ENCODE results near the gene UBL5.
A peak's percentile ranks its signal among the peaks of the same experiment; 100 is the strongest.
"Not testable (repeated sequence)": the region's sequence is repeated elsewhere in the genome, so short reads cannot be mapped to it uniquely, and the experiment has no call there.

UBL5 gene

DNA sequence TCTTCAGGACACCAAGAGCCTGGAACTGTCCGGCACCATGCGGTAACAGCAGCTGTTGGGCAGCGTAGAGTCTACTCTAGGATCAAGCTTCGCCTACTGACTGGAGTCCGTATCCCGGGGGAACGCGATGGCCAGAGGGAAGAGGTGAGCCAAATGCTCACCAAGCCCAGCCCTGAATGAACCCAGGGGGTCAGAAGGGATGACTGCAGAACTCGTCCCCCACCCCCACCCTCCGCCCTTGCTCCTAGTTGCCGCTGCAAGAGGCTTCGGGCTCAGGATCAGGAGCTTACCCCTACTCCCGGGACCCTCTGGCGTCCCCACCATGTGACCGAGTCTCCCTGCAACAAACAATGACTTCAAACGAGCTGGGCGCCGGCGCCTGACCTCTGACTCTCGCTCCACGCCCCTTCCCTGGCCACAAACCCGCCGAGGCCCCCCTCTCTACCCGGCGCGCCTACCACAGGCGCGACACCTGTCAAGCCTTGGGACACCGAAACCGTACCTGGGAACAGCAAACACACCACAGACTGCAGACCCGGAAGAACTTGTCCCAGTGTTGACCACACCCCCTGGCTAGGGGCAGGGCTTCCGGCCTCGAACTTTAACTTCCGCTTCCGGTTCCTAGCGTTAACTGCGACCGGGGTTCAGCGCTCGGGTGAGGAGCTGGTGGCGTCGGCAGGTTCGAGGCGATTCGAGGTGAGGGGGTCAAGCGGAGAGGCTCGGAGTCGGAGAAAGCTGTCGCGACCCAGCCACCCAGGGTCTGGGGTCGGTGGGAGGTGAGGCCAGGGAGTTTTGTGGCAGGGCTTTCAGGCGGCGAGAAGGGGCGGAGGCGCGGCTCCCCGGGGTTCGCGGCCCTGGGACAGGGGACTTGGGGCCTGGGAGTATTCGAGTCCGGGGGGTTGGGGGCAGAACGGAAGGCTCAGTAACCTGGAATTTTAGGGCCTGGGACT lies at the start of gene UBL5:
Gene UBL5, plus strand, starts transcription at position 630 of the 950 bp plus-strand sequence. CDS start 420 bp downstream, outside the sequence.
- TF ChIP-seq, protein P1, sequence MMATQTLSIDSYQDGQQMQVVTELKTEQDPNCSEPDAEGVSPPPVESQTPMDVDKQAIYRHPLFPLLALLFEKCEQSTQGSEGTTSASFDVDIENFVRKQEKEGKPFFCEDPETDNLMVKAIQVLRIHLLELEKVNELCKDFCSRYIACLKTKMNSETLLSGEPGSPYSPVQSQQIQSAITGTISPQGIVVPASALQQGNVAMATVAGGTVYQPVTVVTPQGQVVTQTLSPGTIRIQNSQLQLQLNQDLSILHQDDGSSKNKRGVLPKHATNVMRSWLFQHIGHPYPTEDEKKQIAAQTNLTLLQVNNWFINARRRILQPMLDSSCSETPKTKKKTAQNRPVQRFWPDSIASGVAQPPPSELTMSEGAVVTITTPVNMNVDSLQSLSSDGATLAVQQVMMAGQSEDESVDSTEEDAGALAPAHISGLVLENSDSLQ (IDR thresholded peaks at IDR 0.05): peak; percentile 43
- peak; percentile 30; the same call in 1 of the 2 replicates for TF ChIP-seq L3MBTL2 (conservative IDR thresholded peaks at IDR 0.05)
- TF ChIP-seq SUZ12 (IDR thresholded peaks at IDR 0.05): no peak
- TF ChIP-seq ZNF384 (IDR thresholded peaks at IDR 0.05): no peak
- TF ChIP-seq FOXA1 (IDR thresholded peaks at IDR 0.05): no peak
- TF ChIP-seq ELF4 (IDR thresholded peaks at IDR 0.05): peak; percentile 68
- ChIA-PET POLR2A (interaction anchor here (0.6 to 2.5 kb wide), 12 partner anchors 9 to 1261 kb away, joined by 3 to 25 read pairs (median 3); partner anchors contain the start of genes FBXL12 and PPAN), CTCF (no interaction called here)
- DNase-seq (ENCODE audit: extremely low spot score): peak; percentile 89

DNA sequence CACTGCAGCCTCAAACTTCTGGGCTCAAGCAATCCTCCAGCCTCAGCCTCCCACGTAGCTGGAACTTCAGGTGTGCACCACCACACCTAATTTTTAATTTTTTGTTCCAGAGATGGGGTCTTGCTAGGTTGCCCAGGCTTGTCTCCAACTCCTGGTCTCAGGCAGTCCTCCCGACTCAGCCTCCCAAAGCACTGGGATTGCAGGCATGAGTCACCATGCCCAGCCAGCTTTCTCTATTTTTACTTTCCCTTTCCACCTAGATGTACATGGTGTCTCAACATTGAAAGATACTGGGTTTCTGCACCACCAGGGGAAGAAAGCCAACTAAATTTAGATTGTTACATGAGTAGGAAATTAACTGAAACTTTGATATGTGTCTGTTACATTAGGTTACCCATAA lies 45.4 kb upstream of the UBL5 start:
- no peak for TF ChIP-seq TARDBP (IDR thresholded peaks at IDR 0.05)
- no peak for TF ChIP-seq SP1 (IDR thresholded peaks at IDR 0.05)
- TF ChIP-seq ELF4 (IDR thresholded peaks at IDR 0.05): no peak
- TF ChIP-seq LEF1 (IDR thresholded peaks at IDR 0.05; ENCODE audit: borderline replicate concordance): no peak
- TF ChIP-seq FOXM1 (IDR thresholded peaks at IDR 0.05; ENCODE audit: borderline replicate concordance): no peak
- no peak for TF ChIP-seq BHLHE40 (IDR thresholded peaks at IDR 0.05; ENCODE audit: borderline replicate concordance)
- CTCF ChIA-PET: no interaction called here
- DNase-seq (ENCODE audit: extremely low spot score): no peak
- POLR2A ChIA-PET: interaction anchor here (2.6 kb wide), 1 partner anchor 14 kb away, joined by 16 read pairs; the partner anchor contains the start of gene ZNF846

DNA sequence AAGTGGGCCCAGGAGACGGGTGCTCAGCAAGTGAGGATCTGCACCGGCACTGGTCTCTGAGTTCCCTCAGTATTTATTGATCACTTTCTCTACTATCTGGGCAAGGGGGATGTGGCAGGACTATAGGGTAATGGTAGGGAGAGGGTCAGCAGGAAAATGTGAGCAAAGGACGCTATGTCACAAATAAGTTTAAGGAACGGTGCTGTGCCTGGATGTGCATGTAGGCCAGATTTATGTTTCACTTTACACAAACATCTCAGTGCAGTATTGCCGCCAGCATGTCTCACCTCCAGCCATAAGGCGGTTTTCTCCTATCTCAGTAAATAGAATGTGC lies 43.6 kb upstream of the UBL5 start:
- POLR2A ChIA-PET; DNase-seq (ENCODE audit: extremely low spot score): not testable (repeated sequence)
- CTCF ChIA-PET: interaction anchor here (0.5 kb wide), 1 partner anchor 158 kb away, joined by 3 read pairs; no protein-coding TSS in a partner anchor

DNA sequence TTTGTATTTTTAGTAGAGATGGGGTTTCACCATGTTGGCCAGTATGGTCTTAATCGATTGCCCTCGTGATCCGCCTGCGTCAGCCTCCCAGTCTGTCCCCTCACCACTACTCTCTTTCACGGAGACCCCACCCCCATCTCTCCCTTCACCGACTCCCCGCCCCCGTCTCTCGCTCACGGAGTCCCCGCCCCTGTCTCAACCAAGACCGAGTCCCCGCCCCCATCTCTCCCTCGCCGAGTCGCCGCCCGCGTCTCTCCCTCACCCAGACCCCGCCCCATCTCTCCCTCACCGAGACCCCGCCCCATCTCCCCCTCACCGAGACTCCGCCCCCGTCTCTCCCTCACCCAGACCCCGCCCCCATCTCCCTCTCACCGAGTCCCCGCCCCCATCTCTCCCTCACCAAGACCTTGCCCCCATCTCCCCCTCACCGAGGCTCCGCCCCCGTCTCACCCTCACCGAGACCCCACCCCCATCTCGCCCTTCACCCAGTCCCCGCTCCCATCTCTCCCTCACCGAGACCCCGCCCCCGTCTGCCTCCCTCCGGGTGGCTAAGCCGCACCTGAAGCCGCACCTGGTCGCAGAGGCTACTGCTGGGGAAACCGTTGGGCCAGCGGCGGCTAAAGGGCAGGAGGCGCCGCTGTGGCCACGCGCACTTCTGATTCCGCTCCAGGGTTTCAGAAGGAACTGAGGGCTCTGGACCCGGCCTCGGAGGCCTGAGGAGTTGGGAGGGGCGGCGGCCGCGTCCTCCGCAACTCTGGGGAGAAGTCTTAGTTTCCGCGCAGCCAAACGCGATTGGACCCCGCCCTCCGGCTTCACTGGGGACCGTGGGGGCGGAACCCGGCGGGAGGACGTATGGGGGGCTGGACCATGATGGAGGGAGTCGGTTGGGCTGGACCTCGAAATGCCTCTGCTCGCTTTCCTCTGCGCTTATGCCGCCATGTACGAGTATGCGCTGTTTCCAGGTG lies 42.1 kb upstream of the UBL5 start:
- DNase-seq (ENCODE audit: extremely low spot score): peak; percentile 91
- TF ChIP-seq CTBP1 (IDR thresholded peaks at IDR 0.05; ENCODE audit: borderline replicate concordance): no peak
- TF ChIP-seq L3MBTL2 (conservative IDR thresholded peaks at IDR 0.05): peak; percentile 50
- no peak for TF ChIP-seq ZNF384 (IDR thresholded peaks at IDR 0.05)
- TF ChIP-seq SUZ12 (IDR thresholded peaks at IDR 0.05): no peak
- POLR2A ChIA-PET: no interaction called here
- CTCF ChIA-PET: no interaction called here

GRCh38 chr19:9786342-9786741 lies 41.4 kb upstream of the UBL5 start:
- ChIA-PET POLR2A (no interaction called here), CTCF (no interaction called here)
- DNase-seq (ENCODE audit: extremely low spot score): no peak
- TF ChIP-seq NFRKB (IDR thresholded peaks at IDR 0.05) (no peak), LEF1 (IDR thresholded peaks at IDR 0.05; ENCODE audit: borderline replicate concordance) (no peak), HDGF (IDR thresholded peaks at IDR 0.05; ENCODE audit: borderline replicate concordance) (no peak), ELF4 (IDR thresholded peaks at IDR 0.05) (no peak), SP1 (IDR thresholded peaks at IDR 0.05) (no peak), L3MBTL2 (conservative IDR thresholded peaks at IDR 0.05) (no peak), FOXM1 (IDR thresholded peaks at IDR 0.05; ENCODE audit: borderline replicate concordance) (no peak), SUZ12 (IDR thresholded peaks at IDR 0.05) (no peak), ZNF384 (IDR thresholded peaks at IDR 0.05) (no peak), FOXA1 (IDR thresholded peaks at IDR 0.05) (no peak), ARNT (IDR thresholded peaks at IDR 0.05) (no peak)

- CTCF ChIA-PET: no interaction called here
- POLR2A ChIA-PET: no interaction called here
- no peak for DNase-seq (ENCODE audit: extremely low spot score)
- TF ChIP-seq FOXM1 (IDR thresholded peaks at IDR 0.05; ENCODE audit: borderline replicate concordance) (no peak), NFRKB (IDR thresholded peaks at IDR 0.05) (no peak), ARNT (IDR thresholded peaks at IDR 0.05) (no peak), ZNF384 (IDR thresholded peaks at IDR 0.05) (no peak), SP1 (IDR thresholded peaks at IDR 0.05) (no peak), SUZ12 (IDR thresholded peaks at IDR 0.05) (no peak), CTBP1 (IDR thresholded peaks at IDR 0.05; ENCODE audit: borderline replicate concordance) (no peak), LEF1 (IDR thresholded peaks at IDR 0.05; ENCODE audit: borderline replicate concordance) (no peak), HDGF (IDR thresholded peaks at IDR 0.05; ENCODE audit: borderline replicate concordance) (no peak), FOXA1 (IDR thresholded peaks at IDR 0.05) (no peak), TARDBP (IDR thresholded peaks at IDR 0.05) (no peak), L3MBTL2 (conservative IDR thresholded peaks at IDR 0.05) (no peak), FOXK2 (IDR thresholded peaks at IDR 0.05) (no peak), ELF4 (IDR thresholded peaks at IDR 0.05) (no peak), BHLHE40 (IDR thresholded peaks at IDR 0.05; ENCODE audit: borderline replicate concordance) (no peak)
- TF ChIP-seq, protein P1 (IDR thresholded peaks at IDR 0.05): no peak
Observed at GRCh38 chr19:9786819-9787218, 40.9 kb upstream of the UBL5 start.

DNA sequence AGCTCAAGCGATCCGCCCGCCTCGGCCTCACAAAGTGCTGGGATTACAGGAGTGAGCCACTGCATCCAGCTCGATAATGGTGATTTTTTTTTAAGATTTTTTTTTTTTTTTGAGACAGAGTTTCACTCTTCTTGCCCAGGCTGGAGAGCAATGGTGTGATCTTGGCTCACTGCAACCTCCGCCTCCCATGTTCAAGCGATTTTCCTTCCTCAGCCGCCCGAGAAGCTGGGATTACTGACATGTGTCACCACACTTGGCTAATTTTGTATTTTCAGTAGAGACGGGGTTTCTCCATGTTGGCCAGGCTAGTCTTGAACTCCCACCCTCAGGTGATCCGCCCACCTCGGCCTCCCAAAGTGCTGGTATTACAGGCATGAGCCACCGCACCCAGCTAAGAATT lies 39.1 kb upstream of the UBL5 start:
- POLR2A ChIA-PET: interaction anchor here (1.0 kb wide), 1 partner anchor 20 kb away, joined by 3 read pairs; the partner anchor contains the start of gene ZNF846
- DNase-seq (ENCODE audit: extremely low spot score): not testable (repeated sequence)
- CTCF ChIA-PET: interaction anchor here (0.7 kb wide), 1 partner anchor 64 kb away, joined by 3 read pairs; no protein-coding TSS in a partner anchor

All from HEK293T (cell line).